H9 (cell line): ENCODE data around the gene WDFY3. TPM values are rescaled to one million over a fixed set of nuclear protein-coding genes. Genes with fewer than 3 reads are reported as not detected.

Experiments used
- DNase-seq: peaks from one replicate; pipeline ENCODE4 v3.0.0-alpha.2; 2017
- H2AFZ ChIP-seq: one replicate; pipeline ENCODE4 v1.6.1; 2013; ENCODE audit warnings: mild to moderate bottlenecking, low read length, control low read depth, moderate library complexity
- H2AK5ac ChIP-seq: 2 replicates; pipeline ENCODE4 v1.6.1; 2013; ENCODE audit warnings: low read length, control low read depth, mixed read lengths; ENCODE audit not compliant: insufficient read length
- H2BK120ac ChIP-seq: one replicate; pipeline ENCODE4 v1.6.1; 2013; ENCODE audit warnings: low read depth, mild to moderate bottlenecking, low read length, control low read depth, inconsistent platforms; ENCODE audit not compliant: poor library complexity, severe bottlenecking
- H2BK12ac ChIP-seq: 2 replicates; pipeline ENCODE4 v1.6.1; 2013; ENCODE audit warnings: low read length, control low read depth, mixed read lengths, low read depth; ENCODE audit not compliant: insufficient read length
- H2BK15ac ChIP-seq: 2 replicates; pipeline ENCODE4 v1.6.1; 2013; ENCODE audit warnings: low read depth, low read length, control low read depth
- H2BK20ac ChIP-seq: one replicate; pipeline ENCODE4 v1.6.1; 2013; ENCODE audit warnings: low read depth, mild to moderate bottlenecking, low read length, control low read depth, inconsistent platforms; ENCODE audit not compliant: poor library complexity, severe bottlenecking
- H2BK5ac ChIP-seq: 2 replicates; pipeline ENCODE4 v1.6.1; 2013; ENCODE audit warnings: low read length, control low read depth, mixed read lengths; ENCODE audit not compliant: insufficient read length
- H3K14ac ChIP-seq: 2 replicates; pipeline ENCODE4 v1.6.1; 2013; ENCODE audit warnings: low read length, control low read depth; ENCODE audit not compliant: insufficient read depth
- H3K18ac ChIP-seq: 2 replicates; pipeline ENCODE4 v1.6.1; 2013; ENCODE audit warnings: low read depth, mild to moderate bottlenecking, mixed read lengths, low read length, control low read depth; ENCODE audit not compliant: insufficient read length
- H3K23ac ChIP-seq: 2 replicates; pipeline ENCODE4 v1.6.1; 2013; ENCODE audit warnings: low read length, control low read depth, mixed read lengths, low read depth; ENCODE audit not compliant: insufficient read length
- H3K23me2 ChIP-seq: 2 replicates; pipeline ENCODE4 v1.6.1; 2013; ENCODE audit warnings: low read depth, mild to moderate bottlenecking, mixed read lengths, low read length, control low read depth; ENCODE audit not compliant: insufficient read length, poor library complexity, severe bottlenecking
- H3K27ac ChIP-seq: 2 replicates; pipeline ENCODE4 v1.5.1; 2013; ENCODE audit warnings: low read length, control low read depth, mixed read lengths, low read depth; ENCODE audit not compliant: insufficient read length
- H3K27me3 ChIP-seq: 2 replicates; pipeline ENCODE4 v1.6.1; 2013; ENCODE audit warnings: low read length, control low read depth, inconsistent platforms; ENCODE audit not compliant: insufficient read depth
- H3K4ac ChIP-seq: 2 replicates; pipeline ENCODE4 v1.6.1; 2013; ENCODE audit warnings: low read depth, mild to moderate bottlenecking, control low read depth, inconsistent platforms, low read length, moderate library complexity
- H3K4me1 ChIP-seq: 2 replicates; pipeline ENCODE4 v1.6.1; 2013; ENCODE audit warnings: low read length, control low read depth, inconsistent platforms; ENCODE audit not compliant: insufficient read depth
- H3K4me2 ChIP-seq: 2 replicates; pipeline ENCODE4 v1.6.1; 2013; ENCODE audit warnings: low read length, control low read depth, mixed read lengths; ENCODE audit not compliant: insufficient read length, insufficient read depth
- H3K56ac ChIP-seq: 2 replicates; pipeline ENCODE4 v1.6.1; 2013; ENCODE audit warnings: low read depth, mild to moderate bottlenecking, mixed read lengths, low read length, control low read depth; ENCODE audit not compliant: insufficient read length
- H3K79me1 ChIP-seq: 2 replicates; pipeline ENCODE4 v1.6.1; 2013; ENCODE audit warnings: low read depth, mild to moderate bottlenecking, moderate library complexity, low read length, control low read depth, inconsistent platforms; ENCODE audit not compliant: insufficient read depth, poor library complexity, severe bottlenecking
- H3K79me2 ChIP-seq: 2 replicates; pipeline ENCODE4 v1.6.1; 2013; ENCODE audit warnings: low read length, control low read depth, inconsistent platforms; ENCODE audit not compliant: insufficient read depth
- H3K9ac ChIP-seq: 2 replicates; pipeline ENCODE4 v1.6.1; 2013; ENCODE audit warnings: low read length, control low read depth, mixed read lengths; ENCODE audit not compliant: insufficient read length; ENCODE audit errors: extremely low read depth
- H3K9me3 ChIP-seq: one replicate; pipeline ENCODE4 v1.6.1; 2013; ENCODE audit warnings: low read depth, low read length, inconsistent platforms; ENCODE audit not compliant: control insufficient read depth
- H3T11ph ChIP-seq: one replicate; pipeline ENCODE4 v1.6.1; 2013; ENCODE audit warnings: mild to moderate bottlenecking, low read length, control low read depth, inconsistent platforms
- H4K20me1 ChIP-seq: one replicate; pipeline ENCODE4 v1.6.1; 2013; ENCODE audit not compliant: control insufficient read depth, insufficient read length, insufficient read depth
- H4K5ac ChIP-seq: 2 replicates; pipeline ENCODE4 v1.6.1; 2013; ENCODE audit warnings: low read depth, mild to moderate bottlenecking, mixed read lengths, low read length, control low read depth; ENCODE audit not compliant: insufficient read length
- H4K8ac ChIP-seq: replicated peaks from 2 replicates; pipeline ENCODE4 v1.6.1; 2013; ENCODE audit warnings: low read length, control low read depth, mixed read lengths, low read depth; ENCODE audit not compliant: insufficient read length
- H4K91ac ChIP-seq: 2 replicates; pipeline ENCODE4 v1.6.1; 2013; ENCODE audit warnings: low read depth, mild to moderate bottlenecking, moderate library complexity, mixed read lengths, low read length, control low read depth; ENCODE audit not compliant: insufficient read length
- H3K27ac Mint-ChIP-seq, 3 experiments: 2 replicates in 2 of 3; 3 replicates in 1 of 3; pipeline ENCODE4 v1.8.0; 2020 to 2021; ENCODE audit warnings: mixed read lengths in 3 of 3, mild to moderate bottlenecking in 1 of 3, moderate library complexity in 1 of 3
- H3K27me3 Mint-ChIP-seq: 2 replicates; pipeline ENCODE4 v1.8.0; 2021; ENCODE audit warnings: low read depth, mild to moderate bottlenecking, moderate library complexity, mixed read lengths
- H3K36me3 Mint-ChIP-seq, 3 experiments: 2 replicates in 2 of 3; 3 replicates in 1 of 3; pipeline ENCODE4 v1.8.0; 2020 to 2021; ENCODE audit warnings: low read depth in 3 of 3, mixed read lengths in 3 of 3; ENCODE audit not compliant: insufficient read depth in 1 of 3
- H3K4me1 Mint-ChIP-seq, 2 experiments: 2 replicates each; pipeline ENCODE4 v1.8.0; 2020; ENCODE audit warnings: mixed read lengths in 2 of 2
- H3K4me3 Mint-ChIP-seq, 2 experiments: 2 replicates in 1 of 2; 3 replicates in 1 of 2; pipeline ENCODE4 v1.8.0; 2020 to 2021; ENCODE audit warnings: mild to moderate bottlenecking in 2 of 2, mixed read lengths in 2 of 2, moderate library complexity in 1 of 2
- H3K9me3 Mint-ChIP-seq, 2 experiments: 2 replicates in 1 of 2; 3 replicates in 1 of 2; pipeline ENCODE4 v1.8.0; 2020; ENCODE audit warnings: mild to moderate bottlenecking in 2 of 2, mixed read lengths in 2 of 2, moderate library complexity in 1 of 2
- WGBS: extraction: QIAGEN DNeasy Blood & Tissue Kit; methylation state at CpG from one replicate; pipeline ENCODE4 v1.1.7; 2013; ENCODE audit warnings: missing lambda C conversion rate, low lambda C conversion rate, mixed read lengths; ENCODE audit not compliant: insufficient read length; ENCODE audit errors: extremely low coverage; 5-methylcytosine and 5-hydroxymethylcytosine counted together
- total RNA-seq: library from RNA; stranded (reverse); gene quantifications from 2 replicates; pipeline ENCODE4 v1.2.1, GENCODE V29; 2021
- TF ChIP-seq, protein P1 (sequence below): fragments of 200-600 bp; sonication (generic); conservative IDR thresholded peaks from 3 replicates; pipeline ENCODE4 v1.8.0; 2021; ENCODE audit warnings: antibody characterized with exemption, mild to moderate bottlenecking

The WDFY3 gene
- total RNA-seq, 1 experiment from 2014 or later, result 54.6 TPM

DNA sequence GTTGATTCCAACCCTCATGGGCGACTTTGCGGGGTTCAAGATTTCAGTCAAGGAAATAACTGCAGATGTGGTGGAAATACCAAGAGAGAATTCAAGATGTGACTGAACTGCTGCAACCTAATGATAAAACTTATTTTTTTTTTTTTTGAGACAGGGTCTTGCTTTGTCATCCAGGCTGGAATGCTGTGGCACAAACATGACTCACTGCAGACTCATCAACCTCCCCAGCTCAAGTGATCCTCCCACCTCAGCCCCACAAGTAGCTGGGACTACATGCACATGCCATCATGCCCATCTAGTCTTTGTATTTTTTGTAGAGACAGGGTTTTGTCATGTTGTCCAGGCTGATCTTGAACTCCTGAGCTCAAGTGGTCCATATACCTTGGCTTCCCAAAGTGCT, 19.5 kb upstream of the WDFY3 start:
- H3K4ac ChIP-seq, result no peak overlapping the region
- H2BK120ac ChIP-seq, result no peak overlapping the region
- TF ChIP-seq, protein P1, sequence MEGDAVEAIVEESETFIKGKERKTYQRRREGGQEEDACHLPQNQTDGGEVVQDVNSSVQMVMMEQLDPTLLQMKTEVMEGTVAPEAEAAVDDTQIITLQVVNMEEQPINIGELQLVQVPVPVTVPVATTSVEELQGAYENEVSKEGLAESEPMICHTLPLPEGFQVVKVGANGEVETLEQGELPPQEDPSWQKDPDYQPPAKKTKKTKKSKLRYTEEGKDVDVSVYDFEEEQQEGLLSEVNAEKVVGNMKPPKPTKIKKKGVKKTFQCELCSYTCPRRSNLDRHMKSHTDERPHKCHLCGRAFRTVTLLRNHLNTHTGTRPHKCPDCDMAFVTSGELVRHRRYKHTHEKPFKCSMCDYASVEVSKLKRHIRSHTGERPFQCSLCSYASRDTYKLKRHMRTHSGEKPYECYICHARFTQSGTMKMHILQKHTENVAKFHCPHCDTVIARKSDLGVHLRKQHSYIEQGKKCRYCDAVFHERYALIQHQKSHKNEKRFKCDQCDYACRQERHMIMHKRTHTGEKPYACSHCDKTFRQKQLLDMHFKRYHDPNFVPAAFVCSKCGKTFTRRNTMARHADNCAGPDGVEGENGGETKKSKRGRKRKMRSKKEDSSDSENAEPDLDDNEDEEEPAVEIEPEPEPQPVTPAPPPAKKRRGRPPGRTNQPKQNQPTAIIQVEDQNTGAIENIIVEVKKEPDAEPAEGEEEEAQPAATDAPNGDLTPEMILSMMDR, result no peak
- no peak overlapping the region for H3K14ac ChIP-seq
- no peak overlapping the region for H3K9ac ChIP-seq
- no peak overlapping the region for H3K18ac ChIP-seq
- H3K9me3 Mint-ChIP-seq, result peaks cover 28 to 38% of the 10 kb centered on the region in 2 experiments
- H4K20me1 ChIP-seq, result no peaks in the 10 kb centered on the region
- no peak overlapping the region for H2BK15ac ChIP-seq
- H4K91ac ChIP-seq, result no peak overlapping the region
- no peaks in the 10 kb centered on the region for H3K4me1 Mint-ChIP-seq
- H2BK12ac ChIP-seq, result no peak overlapping the region
- H2AK5ac ChIP-seq, result no peak overlapping the region
- no peaks in the 10 kb centered on the region for H3K79me2 ChIP-seq
- H3K4me2 ChIP-seq, result no peak overlapping the region
- H4K8ac ChIP-seq, result no peak overlapping the region
- no peak overlapping the region for H3K4me3 Mint-ChIP-seq
- no peak overlapping the region for H2AFZ ChIP-seq
- no peak overlapping the region for H3K27ac ChIP-seq
- H3K23ac ChIP-seq, result no peak overlapping the region
- no peak overlapping the region for H4K5ac ChIP-seq
- no peaks in the 10 kb centered on the region for H3K79me1 ChIP-seq
- no peak overlapping the region for H2BK20ac ChIP-seq
- H3K23me2 ChIP-seq, result no peaks in the 10 kb centered on the region
- no peaks in the 10 kb centered on the region for H3K27me3 ChIP-seq
- no peaks in the 10 kb centered on the region for H3K4me1 ChIP-seq
- no peaks in the 10 kb centered on the region for H3K9me3 ChIP-seq
- H3K27ac Mint-ChIP-seq, result no peak overlapping the region
- H3T11ph ChIP-seq, result no peak overlapping the region
- no peaks in the 10 kb centered on the region; the same call in 1 of the 2 replicates for H3K27me3 Mint-ChIP-seq
- no CpG with 5 or more reads among the region's 2 CpGs for WGBS
- peaks cover 3 to 40% (median 13%) of the 10 kb centered on the region in 3 experiments for H3K36me3 Mint-ChIP-seq
- no peak for DNase-seq
- no peak overlapping the region for H3K56ac ChIP-seq
- H2BK5ac ChIP-seq, result no peak overlapping the region
